GM12878 (cell line): ENCODE data around the gene UNC93A. TPM values are rescaled to one million over a fixed set of nuclear protein-coding genes. Genes with fewer than 3 reads are reported as not detected.
A peak's percentile ranks its signal among the peaks of the same experiment; 100 is the strongest.

ENCODE experiments used
- ATAC-seq: fragments of 200-7000 bp; cut with Tn5 transposase; 3 replicates; pipeline ENCODE4 v1.9.1; 2020; ENCODE audit warnings: mild to moderate bottlenecking, moderate library complexity
- BruUV-seq: library from RNA; stranded (reverse); fragments of 400-500 nt; replicated peaks from 2 replicates; lab custom pipeline; 2021; lab: Mats Ljungman, UMichigan
- CTCF ChIA-PET: fragments of 300-600 bp; sonication (Branson Sonifier 250); formaldehyde crosslinking; extraction: SDS; loops from one replicate; lab custom pipeline; 2021; ENCODE audit warnings: inconsistent platforms; lab: Yijun Ruan, JAX
- POLR2A ChIA-PET: fragments of 350-600 bp; formaldehyde crosslinking; extraction: SDS; loops from one replicate; lab custom pipeline; 2021; ENCODE audit warnings: inconsistent platforms; lab: Charles Lee
- RAD21 ChIA-PET: fragments of 300-600 bp; sonication (Branson Sonifier 250); formaldehyde crosslinking; loops from one replicate; lab custom pipeline; 2023; ENCODE audit warnings: antibody characterized with exemption; ENCODE audit not compliant: unreplicated experiment; lab: Charles Lee
- SMC1A ChIA-PET: fragments of 300-600 bp; sonication (Branson Sonifier 250); formaldehyde crosslinking; loops from one replicate; lab custom pipeline; 2023; ENCODE audit not compliant: unreplicated experiment, uncharacterized antibody; lab: Charles Lee
- DNase-seq: peaks from one replicate; pipeline ENCODE4 v3.0.0-alpha.2; 2011; ENCODE audit warnings: low read depth, low spot score
- FAIRE-seq: peaks from 3 replicates; lab custom pipeline; 2011; peaks lifted over from hg19 to GRCh38; lab: Jason Lieb, UNC
- H2AFZ ChIP-seq: 2 replicates; pipeline ENCODE4 v1.6.0; 2011; ENCODE audit warnings: low read depth, low read length, control low read depth; ENCODE audit not compliant: control insufficient read depth
- H3K27ac ChIP-seq: 2 replicates; pipeline ENCODE4 v1.5.1; 2011; ENCODE audit warnings: control low read depth; ENCODE audit not compliant: control insufficient read depth, insufficient read depth
- H3K27me3 ChIP-seq, 2 experiments: replicated peaks in 1 of 2; 2 replicates each; pipeline versions ENCODE4 v1.6.0 to v1.6.1; 2011; ENCODE audit warnings: low read length in 1 of 2; ENCODE audit not compliant: control insufficient read depth in 2 of 2, insufficient read depth in 2 of 2
- H3K36me3 ChIP-seq, 2 experiments: 2 replicates each; pipeline ENCODE4 v1.5.1; 2011; ENCODE audit warnings: low read length in 1 of 2; ENCODE audit not compliant: control insufficient read depth in 2 of 2, insufficient read depth in 2 of 2
- H3K4me1 ChIP-seq: 2 replicates; pipeline ENCODE4 v1.6.1; 2011; ENCODE audit warnings: mild to moderate bottlenecking, low read length, moderate library complexity, mixed read lengths; ENCODE audit not compliant: control insufficient read depth, insufficient read depth
- H3K4me2 ChIP-seq: 2 replicates; pipeline ENCODE4 v1.6.0; 2011; ENCODE audit warnings: control low read depth; ENCODE audit not compliant: control insufficient read depth, insufficient read depth
- H3K4me3 ChIP-seq: fragments of 200-600 bp; sonication (generic); 2 replicates; pipeline ENCODE4 v1.5.1; 2016
- H3K79me2 ChIP-seq: 2 replicates; pipeline ENCODE4 v1.6.0; 2011; ENCODE audit warnings: low read length; ENCODE audit not compliant: control insufficient read depth, insufficient read depth
- H3K9ac ChIP-seq: 2 replicates; pipeline ENCODE4 v1.8.0; 2011; ENCODE audit warnings: low read length, control low read depth, mixed read lengths; ENCODE audit not compliant: control insufficient read depth, insufficient read depth
- H3K9me3 ChIP-seq: replicated peaks from 3 replicates; pipeline ENCODE4 v1.5.1; 2011; ENCODE audit warnings: mild to moderate bottlenecking, low read length; ENCODE audit not compliant: control insufficient read depth, insufficient read depth
- H4K20me1 ChIP-seq: 2 replicates; pipeline ENCODE4 v1.6.0; 2011; ENCODE audit not compliant: control insufficient read depth, insufficient read depth
- BHLHE40 ChIP-seq, 2 experiments: fragments of 450-650 bp in 1 of 2; IDR thresholded peaks; 2 replicates each; pipeline ENCODE4 v1.6.1; 2011 to 2017; ENCODE audit warnings: low read depth in 2 of 2, borderline replicate concordance in 1 of 2, improper control_type of control experiment in 1 of 2, low read length in 1 of 2, mild to moderate bottlenecking in 1 of 2
- CBX5 ChIP-seq: sonication (generic); IDR thresholded peaks from 2 replicates; pipeline ENCODE4 v1.6.1; 2016; ENCODE audit warnings: low read depth, moderate library complexity, mild to moderate bottlenecking, inconsistent platforms
- CEBPB ChIP-seq, 2 experiments: fragments of 150-350 bp in 1 of 2; IDR thresholded peaks; 2 replicates each; pipeline ENCODE4 v1.6.1; 2012 to 2014; ENCODE audit warnings: low read depth in 2 of 2, low read length in 2 of 2, borderline replicate concordance in 1 of 2, inconsistent platforms in 1 of 2
- CREM ChIP-seq: IDR thresholded peaks from 2 replicates; pipeline ENCODE4 v1.6.1; 2014; ENCODE audit warnings: antibody characterized with exemption, low read depth
- IKZF1 ChIP-seq: fragments of 450-650 bp; conservative IDR thresholded peaks from 2 replicates; pipeline ENCODE4 v1.6.1; 2017; ENCODE audit warnings: antibody characterized with exemption, mild to moderate bottlenecking
- IKZF2 ChIP-seq, 2 experiments: fragments of 450-650 bp; IDR thresholded peaks; 2 replicates each; pipeline ENCODE4 v1.6.1; 2017; ENCODE audit warnings: mild to moderate bottlenecking in 2 of 2, moderate library complexity in 2 of 2
- MTA2 ChIP-seq: fragments of 450-650 bp; IDR thresholded peaks from 2 replicates; pipeline ENCODE4 v1.6.1; 2016; ENCODE audit warnings: low read depth, mild to moderate bottlenecking, moderate library complexity
- POLR2AphosphoS5 ChIP-seq: IDR thresholded peaks from 2 replicates; pipeline ENCODE4 v1.6.1; 2011; ENCODE audit warnings: mild to moderate bottlenecking, low read length, inconsistent platforms
- SMC3 ChIP-seq: IDR thresholded peaks from 2 replicates; pipeline ENCODE4 v1.6.1; 2011; ENCODE audit warnings: low read length, improper control_type of control experiment, borderline replicate concordance
- SRF ChIP-seq, 2 experiments: IDR thresholded peaks; 2 replicates each; pipeline ENCODE4 v1.6.1; 2011; ENCODE audit warnings: low read depth in 2 of 2, low read length in 2 of 2, mild to moderate bottlenecking in 1 of 2, moderate library complexity in 1 of 2
- YY1 ChIP-seq: IDR thresholded peaks from 2 replicates; pipeline ENCODE4 v1.6.1; 2011; ENCODE audit warnings: low read depth, mild to moderate bottlenecking, low read length
- WGBS: methylation state at CpG from one replicate; pipeline ENCODE4 v1.1.6; 2016; ENCODE audit warnings: low lambda C conversion rate; ENCODE audit not compliant: insufficient replicate concordance, insufficient coverage; ENCODE audit errors: missing lambda C conversion rate; 5-methylcytosine and 5-hydroxymethylcytosine counted together
- in situ Hi-C: fragments of 300-500 bp; cut with MboI; formaldehyde crosslinking; loops from 9 replicates; pipeline ENCODE4 v1.14.3; 2018; ENCODE audit warnings: mixed read lengths
- intact Hi-C: fragments of 100-400 bp; cut with micrococcal nuclease; formaldehyde crosslinking; loops from one replicate; pipeline ENCODE4 v1.14.2; 2022; ENCODE audit not compliant: unreplicated experiment
- polyA plus RNA-seq, 11 experiments: library from polyadenylated mRNA; depleted of rRNA in 4 of 11; unstranded in 6 of 11; stranded (reverse) in 5 of 11; fragments of >200 nt; fragmentation: Nextera tagmentation in 4 of 11; fragmentation: Illumina TruSeq in 1 of 11; extraction: Ambion mirVana in 4 of 11; extraction: Trizol in 1 of 11; gene quantifications; 1 replicate in 1 of 11; 2 replicates in 10 of 11; pipeline versions ENCODE4 v1.2.1 to v1.2.3, GENCODE V29; 2011 to 2016; ENCODE audit warnings: inconsistent platforms in 2 of 11, missing spikeins in 2 of 11, low read depth in 1 of 11
- total RNA-seq, 4 experiments: library from RNA; depleted of rRNA in 3 of 4; stranded (reverse); fragments of >200 nt in 3 of 4; fragmentation: Illumina TruSeq in 1 of 4; extraction: Trizol in 1 of 4; gene quantifications; 2 replicates each; pipeline versions ENCODE4 v1.2.1 to v1.2.3, GENCODE V29; 2013 to 2021
- TF ChIP-seq, protein P1 (sequence below), 3 experiments: IDR thresholded peaks in 2 of 3; conservative IDR thresholded peaks in 1 of 3; 2 replicates each; pipeline ENCODE4 v1.5.1; 2011; ENCODE audit warnings: low read depth in 3 of 3, low read length in 3 of 3, mild to moderate bottlenecking in 3 of 3, control low read depth in 2 of 3, moderate library complexity in 2 of 3, inconsistent platforms in 1 of 3, mixed read lengths in 1 of 3; ENCODE audit not compliant: control insufficient read depth in 2 of 3, insufficient read depth in 1 of 3; ENCODE audit errors: extremely low read depth in 1 of 3

Gene UNC93A
- total and polyA plus RNA-seq, 10 of the 15 experiments (the other 5 are each of a cell fraction or from before 2014, with no cell fraction given): 0.37 TPM; not detected in 9

DNA sequence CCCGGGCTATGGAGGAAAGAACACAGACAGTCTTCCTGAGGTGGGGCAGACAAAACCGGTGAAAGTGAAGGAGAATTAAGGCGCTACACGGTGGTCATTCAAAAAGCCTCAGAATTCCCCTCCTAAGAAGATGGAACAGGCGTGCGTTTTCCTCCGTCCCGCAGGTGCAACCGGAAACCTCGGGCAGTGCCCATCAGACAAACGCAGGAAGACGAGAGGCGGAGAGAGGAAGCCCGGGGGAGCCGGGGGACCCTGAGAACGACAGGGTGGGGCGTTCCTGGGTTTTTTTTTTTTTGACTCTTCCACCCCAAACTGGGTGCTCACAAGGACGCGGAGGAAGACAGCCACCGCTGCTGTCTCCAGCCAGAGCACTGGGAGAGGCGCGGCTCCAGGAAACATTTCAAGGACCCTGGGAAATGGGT lies 59.2 kb downstream of the UNC93A start:
- ChIA-PET CTCF (interaction anchor here (1.1 to 2.7 kb wide), 2 partner anchors 9 to 360 kb away, joined by 3 to 14 read pairs; no protein-coding TSS in a partner anchor), RAD21 (no interaction called here)
- Histone ChIP-seq H3K36me3 (no peaks in the 10 kb centered on the region), H3K4me2 (no peak overlapping the region; the same call in 1 of the 2 replicates)
- under 1% methylated on average over 20 of the region's 22 CpGs for WGBS
- no peak for FAIRE-seq
- TF ChIP-seq IKZF2 (IDR thresholded peaks at IDR 0.05) (no peak), CEBPB (IDR thresholded peaks at IDR 0.05; ENCODE audit: borderline replicate concordance in 1 of 2, low read depth in 2 of 2, low read length in 2 of 2) (no peak), SRF (IDR thresholded peaks at IDR 0.05; ENCODE audit: low read depth in 2 of 2, low read length in 2 of 2) (no peak)
- TF ChIP-seq, all 136 proteins: peak for 0
- intact Hi-C loops (loop anchor here (5.0 kb wide), 1 partner anchor 573 kb away; no protein-coding TSS in a partner anchor), in situ Hi-C loops (loop anchor here (25.0 kb wide), 1 partner anchor 138 kb away; no protein-coding TSS in a partner anchor)
- DNase-seq (no peak), ATAC-seq (no peak)
- BruUV-seq: no TSS peak
- Histone ChIP-seq H3K27ac (no peak overlapping the region), H3K79me2 (no peaks in the 10 kb centered on the region), H3K9ac (no peak overlapping the region), H3K4me1 (peaks cover 11% of the 10 kb centered on the region), H3K4me3 (no peak overlapping the region), H3K27me3 (peaks cover 2 to 13% of the 10 kb centered on the region in 2 experiments; a peak in 3 of 4 replicates), H3K9me3 (peaks cover 3% of the 10 kb centered on the region; the same call in 2 of the 3 replicates), H2AFZ (no peak overlapping the region), H4K20me1 (no peaks in the 10 kb centered on the region)
- POLR2A ChIA-PET: no interaction called here
- SMC1A ChIA-PET: no interaction called here

DNA sequence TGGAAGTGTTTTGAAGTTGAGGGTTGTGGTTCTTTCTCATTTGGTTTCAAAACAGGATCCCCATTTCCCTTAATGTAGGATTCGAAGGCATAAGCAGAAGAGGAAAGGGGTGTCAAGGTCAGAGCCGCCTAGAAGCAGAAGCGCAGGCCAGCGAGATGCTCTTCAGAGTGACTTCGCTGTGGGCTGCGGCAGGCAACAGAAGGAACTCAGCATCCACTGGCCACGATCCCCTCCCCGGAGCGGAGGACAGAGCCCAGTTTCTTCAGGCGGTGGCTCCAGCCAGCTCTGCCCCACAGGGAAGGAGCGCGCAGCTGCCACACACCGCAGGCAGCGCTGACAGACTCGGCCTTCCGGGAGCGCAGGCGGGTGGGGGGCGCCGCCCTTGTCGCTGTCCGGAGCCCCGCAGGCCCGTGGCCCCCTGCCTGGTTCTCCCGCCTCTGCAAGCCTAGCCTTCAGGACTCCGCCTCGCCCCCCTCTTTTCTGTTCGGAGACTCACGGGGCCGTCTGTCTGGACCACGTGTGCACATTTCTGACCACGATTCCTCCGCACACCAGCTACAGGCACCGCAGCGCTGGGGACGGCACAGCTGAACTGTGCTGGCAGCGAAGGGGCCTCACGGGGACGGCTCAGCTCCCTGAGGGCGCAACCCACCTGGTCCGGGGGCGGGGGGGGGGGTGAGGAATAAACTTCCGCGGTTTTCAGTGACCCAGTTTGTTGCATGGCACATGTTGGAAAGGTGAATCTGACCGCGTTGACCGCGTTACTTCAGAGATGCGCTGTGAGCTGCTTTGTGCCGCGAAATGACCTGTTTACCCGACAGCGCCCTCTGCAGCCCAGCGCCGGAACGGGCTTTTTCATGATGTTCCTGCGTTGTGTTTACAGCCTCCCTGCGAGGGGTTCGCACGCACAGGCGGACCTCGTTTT lies 59.9 kb downstream of the UNC93A start:
- SMC1A ChIA-PET: interaction anchor here (0.7 to 0.9 kb wide), 2 partner anchors 548 to 661 kb away, joined by 3 to 4 read pairs; no protein-coding TSS in a partner anchor
- peak; percentile 87 for ATAC-seq
- peak overlapping the region; percentile 37 for H2AFZ ChIP-seq
- 0 out of 2 replicates have a peak, but pooled peaks have one; percentile 17 for TF ChIP-seq YY1
- no peak for TF ChIP-seq POLR2AphosphoS5
- peak; percentile 62 to 66; a peak in 3 of 4 replicates for TF ChIP-seq BHLHE40 (IDR thresholded peaks at IDR 0.05; ENCODE audit: borderline replicate concordance in 1 of 2, low read depth in 2 of 2, low read length in 1 of 2)
- TF ChIP-seq, protein P1, sequence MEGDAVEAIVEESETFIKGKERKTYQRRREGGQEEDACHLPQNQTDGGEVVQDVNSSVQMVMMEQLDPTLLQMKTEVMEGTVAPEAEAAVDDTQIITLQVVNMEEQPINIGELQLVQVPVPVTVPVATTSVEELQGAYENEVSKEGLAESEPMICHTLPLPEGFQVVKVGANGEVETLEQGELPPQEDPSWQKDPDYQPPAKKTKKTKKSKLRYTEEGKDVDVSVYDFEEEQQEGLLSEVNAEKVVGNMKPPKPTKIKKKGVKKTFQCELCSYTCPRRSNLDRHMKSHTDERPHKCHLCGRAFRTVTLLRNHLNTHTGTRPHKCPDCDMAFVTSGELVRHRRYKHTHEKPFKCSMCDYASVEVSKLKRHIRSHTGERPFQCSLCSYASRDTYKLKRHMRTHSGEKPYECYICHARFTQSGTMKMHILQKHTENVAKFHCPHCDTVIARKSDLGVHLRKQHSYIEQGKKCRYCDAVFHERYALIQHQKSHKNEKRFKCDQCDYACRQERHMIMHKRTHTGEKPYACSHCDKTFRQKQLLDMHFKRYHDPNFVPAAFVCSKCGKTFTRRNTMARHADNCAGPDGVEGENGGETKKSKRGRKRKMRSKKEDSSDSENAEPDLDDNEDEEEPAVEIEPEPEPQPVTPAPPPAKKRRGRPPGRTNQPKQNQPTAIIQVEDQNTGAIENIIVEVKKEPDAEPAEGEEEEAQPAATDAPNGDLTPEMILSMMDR (IDR thresholded peaks at IDR 0.05 in 2 of 3, conservative IDR thresholded peaks at IDR 0.05 in 1 of 3; ENCODE audit: control insufficient read depth in 2 of 3, extremely low read depth in 1 of 3, insufficient read depth in 1 of 3, low read depth in 3 of 3, low read length in 3 of 3): peak; percentile 68 to 80 (median 78)
- no peak for TF ChIP-seq MTA2
- peak; percentile 40 for TF ChIP-seq SMC3
- 0 out of 2 replicates have a peak, but pooled peaks have one; percentile 20 for TF ChIP-seq IKZF1
- TF ChIP-seq CREM: no peak
- no peak for TF ChIP-seq CBX5

More for the DNA sequence above, 59.9 kb downstream of the UNC93A start:
- Histone ChIP-seq H3K27ac (no peak overlapping the region), H3K9me3 (peaks cover 3% of the 10 kb centered on the region; the same call in 2 of the 3 replicates), H3K4me2 (peak overlapping the region; percentile 88), H3K79me2 (no peaks in the 10 kb centered on the region), H3K4me3 (peak overlapping the region; percentile 52; the same call in 1 of the 2 replicates), H3K36me3 (no peaks in the 10 kb centered on the region), H3K27me3 (peaks cover 2 to 13% of the 10 kb centered on the region in 2 experiments; a peak in 3 of 4 replicates), H3K4me1 (peaks cover 11% of the 10 kb centered on the region), H3K9ac (no peak overlapping the region), H4K20me1 (no peaks in the 10 kb centered on the region)
- in situ Hi-C loops: loop anchor here (25.0 kb wide), 1 partner anchor 139 kb away; no protein-coding TSS in a partner anchor
- DNase-seq (peak; percentile 11), FAIRE-seq (no peak)
- POLR2A ChIA-PET: no interaction called here
- BruUV-seq: no TSS peak
- CTCF ChIA-PET: interaction anchor here (0.6 to 2.7 kb wide), 15 partner anchors 8 to 662 kb away, joined by 3 to 14 read pairs (median 4); partner anchors contain the start of gene UNC93A
- WGBS: under 1% methylated on average over 58 of the region's 62 CpGs
- intact Hi-C loops: loop anchor here (5.0 kb wide), 1 partner anchor 574 kb away; no protein-coding TSS in a partner anchor
- RAD21 ChIA-PET: no interaction called here
